Measurements from ENCODE around the gene ZNF853. TPM values are rescaled to one million over a fixed set of nuclear protein-coding genes. Genes with fewer than 3 reads are reported as not detected.
A peak's percentile ranks its signal among the peaks of the same experiment; 100 is the strongest.
"Not testable (repeated sequence)": the region's sequence is repeated elsewhere in the genome, so short reads cannot be mapped to it uniquely, and the experiment has no call there.

The ZNF853 gene
- polyA plus RNA-seq, 1 donor from 2014 or later = 1.5 TPM

GRCh38 chr7:6649241-6649961 lies 34.0 kb downstream of the ZNF853 start:
- peaks cover 0 to 2% (median 0%) of the 10 kb centered on the region in 3 donors for H3K9me3 Mint-ChIP-seq
- no peaks in the 10 kb centered on the region for H3K4me1 Mint-ChIP-seq
- peaks cover 12% of the 10 kb centered on the region for H3K36me3 Mint-ChIP-seq
- H3K27me3 Mint-ChIP-seq = no peaks in the 10 kb centered on the region
- H3K4me3 Mint-ChIP-seq = no peak overlapping the region
- peak overlapping the region in 2 of 3 donors; percentile 31 to 78 for H3K27ac Mint-ChIP-seq

- peak overlapping the region in 1 of 3 donors; percentile 77 for H3K27ac Mint-ChIP-seq
- no peaks in the 10 kb centered on the region for H3K27me3 Mint-ChIP-seq
- H3K9me3 Mint-ChIP-seq = peaks cover 0 to 2% (median 0%) of the 10 kb centered on the region in 3 donors
- H3K4me1 Mint-ChIP-seq = no peaks in the 10 kb centered on the region
- H3K36me3 Mint-ChIP-seq = peaks cover 16% of the 10 kb centered on the region
- H3K4me3 Mint-ChIP-seq = no peak overlapping the region
Measured at GRCh38 chr7:6650086-6650485, 34.7 kb downstream of the ZNF853 start.

GRCh38 chr7:6650521-6651011 lies 35.2 kb downstream of the ZNF853 start:
- H3K4me1 Mint-ChIP-seq = no peaks in the 10 kb centered on the region
- no peak overlapping the region for H3K4me3 Mint-ChIP-seq
- H3K9me3 Mint-ChIP-seq = peaks cover 0 to 2% (median 0%) of the 10 kb centered on the region in 3 donors
- H3K36me3 Mint-ChIP-seq = peaks cover 18% of the 10 kb centered on the region
- peak overlapping the region in 1 of 3 donors; percentile 87 for H3K27ac Mint-ChIP-seq
- H3K27me3 Mint-ChIP-seq = no peaks in the 10 kb centered on the region

- no peaks in the 10 kb centered on the region for H3K4me1 Mint-ChIP-seq
- peaks cover 17% of the 10 kb centered on the region for H3K36me3 Mint-ChIP-seq
- peaks cover 0 to 2% (median 0%) of the 10 kb centered on the region in 3 donors for H3K9me3 Mint-ChIP-seq
- H3K4me3 Mint-ChIP-seq = no peak overlapping the region
- no peaks in the 10 kb centered on the region for H3K27me3 Mint-ChIP-seq
- no peak overlapping the region for H3K27ac Mint-ChIP-seq
Measured at GRCh38 chr7:6651851-6652445, 36.5 kb downstream of the ZNF853 start.

GRCh38 chr7:6652446-6653011 lies 37.1 kb downstream of the ZNF853 start:
- Mint-ChIP-seq H3K27ac (no peak overlapping the region), H3K36me3 (peaks cover 17% of the 10 kb centered on the region)

GRCh38 chr7:6653071-6654003 lies 37.9 kb downstream of the ZNF853 start:
- H3K27ac Mint-ChIP-seq = no peak overlapping the region
- H3K36me3 Mint-ChIP-seq = peaks cover 17% of the 10 kb centered on the region
- no peak overlapping the region for H3K4me3 Mint-ChIP-seq
- H3K27me3 Mint-ChIP-seq = no peaks in the 10 kb centered on the region
- peaks cover 0 to 2% (median 0%) of the 10 kb centered on the region in 3 donors for H3K9me3 Mint-ChIP-seq
- H3K4me1 Mint-ChIP-seq = no peaks in the 10 kb centered on the region

More at GRCh38 chr7:6652446-6653011, 37.1 kb downstream of the ZNF853 start:
- no peaks in the 10 kb centered on the region for H3K4me1 Mint-ChIP-seq
- no peaks in the 10 kb centered on the region for H3K27me3 Mint-ChIP-seq
- H3K9me3 Mint-ChIP-seq = peaks cover 0 to 2% (median 0%) of the 10 kb centered on the region in 3 donors
- H3K4me3 Mint-ChIP-seq = no peak overlapping the region

GRCh38 chr7:6654113-6654841 lies 38.9 kb downstream of the ZNF853 start:
- Mint-ChIP-seq H3K36me3 (peaks cover 17% of the 10 kb centered on the region), H3K4me3 (no peak overlapping the region), H3K9me3 (peaks cover 0 to 2% (median 0%) of the 10 kb centered on the region in 3 donors), H3K27me3 (no peaks in the 10 kb centered on the region), H3K27ac (no peak overlapping the region), H3K4me1 (peaks cover 0 to 3% (median 0%) of the 10 kb centered on the region in 3 donors)

GRCh38 chr7:6654842-6655610 lies 39.6 kb downstream of the ZNF853 start:
- Mint-ChIP-seq H3K27me3 (no peaks in the 10 kb centered on the region), H3K4me1 (peaks cover 0 to 3% (median 0%) of the 10 kb centered on the region in 3 donors), H3K36me3 (peaks cover 15% of the 10 kb centered on the region), H3K27ac (no peak overlapping the region), H3K4me3 (peak overlapping the region in 1 of 4 donors; percentile 41), H3K9me3 (peaks cover 0 to 2% (median 0%) of the 10 kb centered on the region in 3 donors)

- H3K4me1 Mint-ChIP-seq = peaks cover 0 to 3% (median 0%) of the 10 kb centered on the region in 3 donors
- H3K27me3 Mint-ChIP-seq = no peaks in the 10 kb centered on the region
- no peak overlapping the region for H3K27ac Mint-ChIP-seq
- H3K4me3 Mint-ChIP-seq = no peak overlapping the region
- peaks cover 0 to under 1% (median 0%) of the 10 kb centered on the region in 3 donors for H3K9me3 Mint-ChIP-seq
- H3K36me3 Mint-ChIP-seq = peaks cover 9% of the 10 kb centered on the region
Measured at GRCh38 chr7:6655636-6656385, 40.4 kb downstream of the ZNF853 start.

- Mint-ChIP-seq H3K36me3 (peaks cover 6% of the 10 kb centered on the region), H3K9me3 (no peaks in the 10 kb centered on the region), H3K27ac (no peak overlapping the region), H3K27me3 (no peaks in the 10 kb centered on the region), H3K4me1 (peaks cover 0 to 3% (median 0%) of the 10 kb centered on the region in 3 donors), H3K4me3 (peak overlapping the region in 1 of 4 donors; percentile 17)
Measured at GRCh38 chr7:6656413-6656812, 41.0 kb downstream of the ZNF853 start.

GRCh38 chr7:6658618-6659345 lies 43.4 kb downstream of the ZNF853 start:
- Mint-ChIP-seq H3K4me3 (no peak overlapping the region), H3K36me3 (peaks cover 6% of the 10 kb centered on the region), H3K27me3 (no peaks in the 10 kb centered on the region), H3K27ac (no peak overlapping the region), H3K4me1 (peaks cover 0 to 3% (median 0%) of the 10 kb centered on the region in 3 donors), H3K9me3 (no peaks in the 10 kb centered on the region)

- H3K4me1 Mint-ChIP-seq, H3K4me3 Mint-ChIP-seq, H3K27ac Mint-ChIP-seq, H3K27me3 Mint-ChIP-seq, H3K36me3 Mint-ChIP-seq: not testable (repeated sequence)
- peaks cover 11 to 29% (median 22%) of the 10 kb centered on the region in 3 donors for H3K9me3 Mint-ChIP-seq
Measured at GRCh38 chr7:6670851-6671250, 55.4 kb downstream of the ZNF853 start.
